Stimulated activated CD4-positive, alpha-beta T cell treated with anti-CD3 and anti-CD28 coated beads, TNF-alpha, amount 100 ng/mL, for 48 hours (primary cell): ENCODE data around the gene PKP4.

Source experiments
- DNase-seq, 3 donors: peaks; one replicate each; pipeline ENCODE4 v3.0.0-alpha.2; 2020; ENCODE audit warnings: low read depth in 3 of 3

PKP4 gene

DNA sequence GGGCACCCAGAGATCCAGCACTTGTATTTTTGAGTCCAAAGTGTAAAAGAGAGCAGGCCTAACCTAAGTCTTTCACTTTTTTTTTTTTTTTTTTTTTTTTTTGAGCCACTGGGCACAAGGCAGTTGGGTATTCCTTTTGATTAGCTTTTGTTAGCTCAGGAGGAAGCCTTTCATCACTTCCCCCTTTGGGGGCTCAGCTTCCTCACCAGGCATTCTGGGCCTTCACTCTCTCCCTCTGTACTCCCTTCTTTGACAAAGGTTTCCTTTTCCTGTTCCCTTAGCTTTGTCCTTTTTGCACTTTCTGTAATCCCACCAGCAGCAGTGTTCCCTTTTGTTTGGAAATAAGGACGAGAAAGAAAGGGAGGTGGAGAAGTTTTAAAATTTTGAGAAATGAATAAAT lies 88.2 kb downstream of the PKP4 start:
- no peak for DNase-seq

DNA sequence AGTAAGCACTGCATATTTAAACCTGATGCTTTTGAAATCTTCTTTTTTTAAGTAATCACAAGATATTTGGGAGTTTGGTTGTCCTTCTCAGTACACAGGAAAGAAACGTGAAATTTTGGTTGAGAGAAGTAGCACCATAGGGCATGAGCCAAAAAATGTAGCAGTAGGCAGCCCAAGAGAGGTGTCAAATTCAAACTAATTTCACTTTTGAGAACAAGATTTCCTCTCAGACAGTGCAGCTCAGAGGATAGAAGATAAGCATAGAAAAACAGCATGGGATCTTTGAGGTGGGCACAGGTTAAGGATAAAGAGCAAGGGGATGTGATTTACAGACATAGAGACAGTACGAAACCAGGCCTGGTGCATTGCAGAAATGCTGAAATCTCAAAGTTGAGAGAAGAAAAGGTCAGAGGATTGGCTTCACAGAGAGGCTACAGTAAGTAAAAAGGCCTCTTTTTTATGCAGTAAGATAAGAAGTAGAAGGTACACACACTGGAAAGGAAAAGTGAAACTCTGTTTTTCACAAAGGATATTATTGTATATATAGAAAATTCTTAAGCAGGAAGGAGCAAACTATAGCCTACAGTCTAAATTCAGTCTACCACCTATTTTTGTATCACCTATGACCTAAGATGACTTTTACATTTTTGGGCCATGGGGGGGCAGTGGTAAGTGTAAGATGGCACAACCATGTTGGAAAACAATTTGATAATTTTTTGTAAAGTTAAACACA lies 89.8 kb downstream of the PKP4 start:
- DNase-seq, result no peak

GRCh38 chr2:158553257-158553656 lies 96.5 kb downstream of the PKP4 start:
- no peak for DNase-seq

DNA sequence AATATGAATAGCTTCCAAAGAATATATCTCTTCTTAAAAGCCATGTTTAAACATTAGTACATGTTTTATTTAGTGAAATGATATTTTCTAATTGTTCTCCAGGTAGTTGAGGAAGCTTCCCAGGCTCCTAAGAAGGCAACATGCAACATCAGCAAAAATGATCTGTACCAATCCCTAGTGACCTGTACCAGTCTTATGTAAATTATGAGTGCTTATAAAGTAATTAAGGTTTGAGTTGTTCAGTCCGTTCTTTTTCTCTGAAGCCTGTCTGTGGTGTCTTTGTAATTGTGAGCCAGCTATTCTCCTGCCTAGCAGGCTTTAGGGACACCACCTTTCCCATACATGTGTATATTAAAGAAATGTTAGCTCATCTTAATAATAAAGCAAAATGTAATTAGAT lies 98.2 kb downstream of the PKP4 start:
- DNase-seq, result no peak

DNA sequence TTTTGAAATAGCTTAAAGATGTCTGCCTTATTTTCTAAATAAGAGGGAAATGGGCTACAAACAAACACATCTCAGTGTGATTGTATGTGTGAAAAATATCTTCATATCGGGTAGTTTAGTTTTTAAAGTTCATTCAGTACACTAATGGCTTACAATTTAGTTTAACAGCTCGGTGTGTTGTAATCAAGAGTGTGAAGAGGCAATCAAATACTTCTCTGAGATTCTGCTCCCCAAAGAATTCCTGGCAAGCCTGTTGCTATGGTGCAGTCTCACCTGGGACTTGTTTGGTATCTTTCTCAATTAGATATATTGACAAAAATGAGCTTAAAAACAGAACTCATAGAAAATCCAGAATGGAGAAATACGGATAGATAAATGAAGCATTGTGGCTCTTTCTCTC lies 99.4 kb downstream of the PKP4 start:
- no peak for DNase-seq

GRCh38 chr2:158557752-158558151 lies 101.0 kb downstream of the PKP4 start:
- DNase-seq, result no peak

GRCh38 chr2:158559252-158559651 lies 102.5 kb downstream of the PKP4 start:
- DNase-seq, result no peak

DNA sequence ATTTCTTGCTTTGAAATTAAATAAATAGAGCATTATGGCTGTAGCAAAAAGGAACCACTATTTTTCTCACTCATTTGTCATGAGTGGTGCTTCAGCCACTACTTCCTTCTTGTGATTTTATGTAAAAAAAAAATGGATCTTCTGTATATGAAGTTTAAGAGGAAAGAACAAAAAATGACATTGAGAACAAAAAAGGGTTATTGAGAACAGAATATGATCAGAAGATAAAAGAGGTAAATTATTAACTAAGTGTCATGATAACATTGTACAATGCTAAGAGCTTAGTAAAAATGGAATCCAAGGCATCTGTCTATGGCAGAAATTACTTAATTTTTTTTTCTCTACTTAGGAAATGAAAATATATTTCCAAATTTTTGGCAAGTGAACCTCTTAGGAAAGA lies 103.5 kb downstream of the PKP4 start:
- no peak for DNase-seq

GRCh38 chr2:158561054-158561453 lies 104.3 kb downstream of the PKP4 start:
- DNase-seq, result no peak

DNA sequence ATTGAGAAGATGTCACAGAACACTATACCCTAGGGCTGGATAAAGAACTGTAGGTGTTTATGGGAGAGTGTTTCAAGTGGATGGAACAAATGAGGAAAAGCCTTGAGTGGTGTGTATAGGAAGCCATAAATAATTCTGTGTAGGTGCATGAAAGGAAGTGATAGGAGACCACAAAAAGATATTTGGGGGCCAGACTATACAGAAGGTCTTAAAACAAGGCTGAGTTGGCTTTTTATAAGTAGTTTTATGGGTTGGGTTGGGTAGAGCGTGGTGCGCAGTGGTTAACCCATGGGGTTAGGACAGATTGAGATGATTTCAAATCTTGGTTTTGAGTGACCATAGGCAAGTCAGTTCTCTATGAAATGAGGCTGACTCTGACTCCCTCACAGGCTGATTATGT lies 110.5 kb downstream of the PKP4 start:
- no peak for DNase-seq

DNA sequence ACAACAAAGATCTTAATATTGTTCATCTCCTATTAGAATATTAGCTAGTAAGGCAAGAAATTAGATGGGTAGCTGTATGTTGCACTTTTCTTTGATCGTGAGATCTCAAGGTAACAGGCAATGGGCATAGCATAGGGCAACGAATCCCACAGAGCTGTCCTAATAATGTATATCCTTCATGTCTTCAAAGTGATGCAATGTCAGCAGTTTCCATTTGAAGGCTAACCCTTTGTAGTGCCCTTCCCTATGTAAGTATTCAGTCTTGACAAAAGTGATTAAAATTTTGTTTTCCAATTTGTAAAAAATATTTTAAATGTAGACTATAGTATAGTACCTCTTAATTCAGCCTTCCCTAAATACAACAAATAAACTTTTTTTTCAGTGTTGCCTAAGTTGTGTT lies 112.5 kb downstream of the PKP4 start:
- DNase-seq, result no peak

- no peak for DNase-seq
Measured at GRCh38 chr2:158570869-158571268, 114.1 kb downstream of the PKP4 start.

DNA sequence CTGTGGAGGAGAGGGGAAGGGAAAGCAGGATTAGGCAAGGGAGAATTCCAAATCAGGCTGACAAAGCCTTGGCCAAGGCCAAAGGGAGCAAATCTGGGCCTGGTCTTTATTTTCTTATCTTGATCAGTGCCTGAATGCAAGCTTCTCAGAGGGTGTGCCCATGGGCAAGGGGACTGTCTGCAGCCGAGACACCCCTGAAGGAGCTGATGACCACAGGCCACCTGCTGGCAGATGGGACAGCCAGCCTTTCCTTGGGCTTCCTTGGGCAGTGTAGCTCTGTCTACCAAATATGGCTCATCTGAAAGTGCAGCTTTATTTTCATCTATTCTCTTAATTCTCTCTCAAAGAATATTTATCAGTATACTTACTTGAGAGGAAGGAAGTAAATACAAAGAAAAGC lies 117.0 kb downstream of the PKP4 start:
- no peak for DNase-seq

- DNase-seq, result no peak
Measured at GRCh38 chr2:158575051-158575635, 118.4 kb downstream of the PKP4 start.

GRCh38 chr2:158577141-158577540 lies 120.4 kb downstream of the PKP4 start:
- DNase-seq, result no peak

DNA sequence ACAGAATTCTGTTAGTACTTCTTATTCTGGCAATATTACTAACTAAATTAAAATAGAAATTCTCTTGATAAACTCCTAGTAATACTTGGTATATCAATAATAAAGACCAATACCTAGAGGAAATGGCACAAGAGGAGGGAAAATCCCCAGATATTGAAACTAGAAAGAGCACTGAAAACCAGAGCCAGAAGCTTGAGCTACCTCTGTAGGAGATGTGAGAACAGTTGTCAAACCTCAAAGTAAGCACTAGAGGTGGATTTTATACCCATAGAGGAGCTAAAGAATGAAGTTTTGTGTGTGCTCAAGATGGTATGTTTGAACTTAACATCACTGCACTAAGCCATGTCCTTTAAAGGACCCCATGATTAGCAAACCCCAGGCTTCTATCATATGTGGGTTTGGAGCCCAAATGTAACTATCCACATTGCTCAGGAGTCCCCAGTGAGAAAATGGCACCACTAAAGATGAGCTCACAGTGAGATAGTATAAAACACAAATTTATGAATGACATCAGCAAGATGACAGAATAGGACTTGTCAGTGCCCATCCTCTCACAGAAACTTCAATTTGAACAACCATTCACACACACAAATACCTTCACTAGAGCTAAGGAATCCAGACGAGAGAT lies 122.1 kb downstream of the PKP4 start:
- DNase-seq, result no peak

- no peak for DNase-seq
Measured at GRCh38 chr2:158579928-158580327, 123.2 kb downstream of the PKP4 start.

GRCh38 chr2:158580760-158581159 lies 124.0 kb downstream of the PKP4 start:
- no peak for DNase-seq

- DNase-seq, result no peak
Measured at GRCh38 chr2:158582670-158583069, 125.9 kb downstream of the PKP4 start.

DNA sequence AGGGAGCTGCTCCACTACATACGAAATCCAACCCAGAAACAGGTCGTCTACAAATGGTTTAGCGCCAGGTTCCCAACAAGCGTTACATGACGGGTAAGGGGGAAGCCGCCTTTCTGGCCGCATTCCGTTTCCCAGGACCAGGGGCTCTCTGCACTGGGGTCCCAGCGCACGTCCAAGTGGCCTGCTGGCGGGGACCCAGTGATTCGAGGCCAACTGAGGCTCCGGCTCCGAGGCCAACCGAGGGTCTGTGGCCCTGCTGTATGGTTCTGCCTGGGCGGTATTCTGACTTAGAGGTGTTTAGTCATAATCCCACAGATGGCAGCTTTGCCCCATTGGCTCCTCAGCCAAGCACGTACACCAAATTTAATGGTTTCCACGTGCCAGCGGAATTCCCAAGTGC lies 127.2 kb downstream of the PKP4 start:
- no peak for DNase-seq

- DNase-seq, result no peak
Measured at GRCh38 chr2:158586491-158586890, 129.7 kb downstream of the PKP4 start.

GRCh38 chr2:158589303-158589702 lies 132.6 kb downstream of the PKP4 start:
- no peak for DNase-seq

GRCh38 chr2:158598862-158599517 lies 142.2 kb downstream of the PKP4 start:
- DNase-seq, result no peak
